ENCODE measurements around the gene MAP4K3. TPM values are rescaled to one million over a fixed set of nuclear protein-coding genes. Genes with fewer than 3 reads are reported as not detected.

MAP4K3 gene
- total and polyA plus RNA-seq, 7 donors, result 8.0 to 96.8 (median 72.1) TPM

DNA sequence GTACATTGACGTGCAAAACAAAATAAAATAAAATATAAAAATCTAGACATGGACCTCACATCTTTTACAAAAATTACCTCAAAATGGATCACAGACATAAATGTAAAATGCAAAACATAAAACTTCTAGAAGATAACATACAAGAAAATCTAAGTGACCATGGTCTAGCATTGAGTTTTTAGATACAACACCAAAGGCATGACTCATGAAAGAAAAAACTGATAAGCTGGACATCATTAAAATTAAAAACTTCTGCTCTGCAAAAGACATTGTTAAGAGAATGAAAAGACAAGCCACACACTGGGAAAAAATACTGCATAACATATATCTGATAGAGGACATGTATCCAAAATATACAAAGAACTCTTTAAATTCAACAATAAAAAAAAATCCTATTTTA lies 14.4 kb downstream of the MAP4K3 start:
- intact Hi-C loops (cut with DNase I), result no loop called here
- H3K4me1 ChIP-seq, result peaks cover 0 to 78% (median 58%) of the 10 kb centered on the region in 4 donors
- WGBS, 2 donors, result 95 to 98% methylated on average over 1 of the region's 1 CpG
- H3K4me3 ChIP-seq, result no peak overlapping the region
- H3K9me3 ChIP-seq, result no peaks in the 10 kb centered on the region
- no peak for DNase-seq
- H3K27me3 ChIP-seq, result no peaks in the 10 kb centered on the region
- no peaks in the 10 kb centered on the region for H3K36me3 ChIP-seq
- H3K27ac ChIP-seq, result no peak overlapping the region
- TF ChIP-seq POLR2A (IDR thresholded peaks at IDR 0.05) (no peak), CTCF (IDR thresholded peaks at IDR 0.05) (no peak), POLR2AphosphoS5 (IDR thresholded peaks at IDR 0.05) (no peak), EP300 (IDR thresholded peaks at IDR 0.05) (no peak)

DNA sequence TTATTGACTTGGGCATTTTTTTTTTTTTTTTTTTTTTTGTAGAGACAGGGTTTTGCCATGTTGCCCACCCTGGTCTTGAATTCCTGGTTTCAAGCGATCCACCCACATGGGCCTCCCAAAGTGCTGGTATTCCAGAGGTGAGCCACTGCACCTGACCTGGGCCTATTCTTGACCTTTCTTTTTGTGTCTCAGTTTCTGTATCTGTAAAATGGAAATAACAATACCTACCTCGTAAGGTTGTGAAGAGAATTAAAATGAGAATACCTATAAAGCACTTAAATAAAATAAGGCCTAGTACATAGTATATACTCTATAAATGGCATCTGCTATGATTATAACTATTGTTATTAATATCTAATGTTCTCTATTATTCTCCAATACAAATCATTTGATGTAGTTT lies 15.7 kb downstream of the MAP4K3 start:
- WGBS, 2 donors, result 97 to 98% methylated on average over 2 of the region's 2 CpGs
- H3K4me3 ChIP-seq, result no peak overlapping the region
- H3K27me3 ChIP-seq, result no peaks in the 10 kb centered on the region
- no peak overlapping the region for H3K27ac ChIP-seq
- H3K36me3 ChIP-seq, result no peaks in the 10 kb centered on the region
- no peak for DNase-seq
- no peaks in the 10 kb centered on the region for H3K9me3 ChIP-seq
- H3K4me1 ChIP-seq, result peaks cover 0 to 81% (median 55%) of the 10 kb centered on the region in 4 donors
- intact Hi-C loops (cut with DNase I), result no loop called here
- TF ChIP-seq POLR2A (IDR thresholded peaks at IDR 0.05) (no peak), POLR2AphosphoS5 (IDR thresholded peaks at IDR 0.05) (no peak), EP300 (IDR thresholded peaks at IDR 0.05) (no peak), CTCF (IDR thresholded peaks at IDR 0.05) (no peak)

- DNase-seq, result no peak
- Histone ChIP-seq H3K4me1 (peaks cover 0 to 79% (median 58%) of the 10 kb centered on the region in 4 donors), H3K9me3 (no peaks in the 10 kb centered on the region), H3K27ac (no peak overlapping the region), H3K4me3 (no peak overlapping the region), H3K27me3 (no peaks in the 10 kb centered on the region), H3K36me3 (no peaks in the 10 kb centered on the region)
- TF ChIP-seq CTCF (IDR thresholded peaks at IDR 0.05), result no peak
- no peak for TF ChIP-seq POLR2A (IDR thresholded peaks at IDR 0.05)
- no peak for TF ChIP-seq EP300 (IDR thresholded peaks at IDR 0.05)
- TF ChIP-seq POLR2AphosphoS5 (IDR thresholded peaks at IDR 0.05), result no peak
- intact Hi-C loops (cut with DNase I), result no loop called here
- WGBS, 2 donors, result 81 to 86% methylated on average over 6 of the region's 6 CpGs
These were observed 17.5 kb downstream of the MAP4K3 start for GRCh38 chr2:39419282-39420223.

DNA sequence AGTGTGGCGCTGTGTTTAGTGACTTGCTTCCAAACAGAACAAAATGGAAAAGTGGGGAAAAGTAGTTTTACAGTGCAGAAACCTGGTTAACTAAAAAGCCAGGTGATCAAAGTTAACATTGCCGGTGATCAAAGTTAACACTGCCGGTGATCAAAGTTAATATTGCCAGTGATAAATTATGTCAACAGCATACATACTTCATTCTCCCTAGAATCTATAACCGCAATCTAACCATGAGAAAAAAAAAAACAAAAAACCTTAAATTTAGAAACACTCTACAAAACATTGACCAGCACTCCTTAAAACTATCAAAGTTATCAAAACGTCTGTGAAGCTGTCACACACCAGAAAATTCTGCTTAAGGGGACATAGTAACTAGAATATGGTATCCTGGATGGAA lies 18.6 kb downstream of the MAP4K3 start:
- Histone ChIP-seq H3K27me3 (no peaks in the 10 kb centered on the region), H3K4me1 (peaks cover 0 to 79% (median 61%) of the 10 kb centered on the region in 4 donors), H3K9me3 (no peaks in the 10 kb centered on the region), H3K36me3 (no peaks in the 10 kb centered on the region), H3K27ac (no peak overlapping the region), H3K4me3 (no peak overlapping the region)
- 26 to 69% methylated on average over 5 of the region's 5 CpGs for WGBS, 2 donors
- DNase-seq, result no peak
- TF ChIP-seq CTCF (IDR thresholded peaks at IDR 0.05) (no peak), POLR2AphosphoS5 (IDR thresholded peaks at IDR 0.05) (no peak), POLR2A (IDR thresholded peaks at IDR 0.05) (no peak), EP300 (IDR thresholded peaks at IDR 0.05) (no peak)
- intact Hi-C loops (cut with DNase I), result no loop called here
